Mammary epithelial cell (primary cell): ENCODE data around the gene EMSY.

Experiments
- CTCF ChIP-seq, 2 donors: IDR thresholded peaks in 1 of 2; conservative IDR thresholded peaks in 1 of 2; 2 replicates each; pipeline ENCODE4 v1.5.1; 2011 to 2012; ENCODE audit warnings: inconsistent platforms in 2 of 2, low read length in 2 of 2, mild to moderate bottlenecking in 2 of 2, control low read depth in 1 of 2, low read depth in 1 of 2; ENCODE audit not compliant: insufficient read depth in 1 of 2; ENCODE audit errors: extremely low read depth in 1 of 2
- EZH2 ChIP-seq: IDR thresholded peaks from 2 replicates; pipeline ENCODE4 v1.6.1; 2012; ENCODE audit warnings: low read length, inconsistent platforms, borderline replicate concordance

DNA sequence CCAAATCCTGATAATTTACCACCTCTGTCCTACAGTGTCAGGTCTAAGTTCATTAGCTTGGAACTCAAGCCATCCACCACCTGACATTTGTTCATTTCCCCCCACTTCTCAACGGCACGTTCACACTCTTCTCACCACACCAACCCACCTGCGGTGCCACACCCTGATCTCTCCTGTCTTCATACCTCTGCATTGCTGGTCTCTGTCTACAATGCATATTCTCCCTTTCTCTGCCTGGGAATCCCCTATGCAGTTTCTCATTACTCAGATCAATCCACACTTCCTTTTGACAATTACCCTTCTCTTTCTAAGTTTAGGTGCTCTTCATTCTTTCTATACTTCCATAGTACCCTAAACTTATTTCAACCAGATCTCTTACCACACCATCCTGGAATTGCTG lies 20.4 kb upstream of the EMSY start:
- TF ChIP-seq CTCF (conservative IDR thresholded peaks at IDR 0.05 in 1 of 2, IDR thresholded peaks at IDR 0.05 in 1 of 2; ENCODE audit: extremely low read depth in 1 of 2, insufficient read depth in 1 of 2, low read depth in 1 of 2, low read length in 2 of 2) (no peak), EZH2 (no peak)
